Astrocyte (in vitro differentiated cells and primary cell): ENCODE data around the gene RAB11FIP3. TPM values are rescaled to one million over a fixed set of nuclear protein-coding genes. Genes with fewer than 3 reads are reported as not detected.

ENCODE experiments used
- DNase-seq: peaks from one replicate; pipeline ENCODE4 v3.0.0-alpha.2; 2010; ENCODE audit warnings: low read depth
- FAIRE-seq: peaks from 2 replicates; lab custom pipeline; 2011; peaks lifted over from hg19 to GRCh38; lab: Jason Lieb, UNC
- H2AFZ ChIP-seq: 2 replicates; pipeline ENCODE4 v1.6.0; 2012; ENCODE audit warnings: low read depth, low read length, inconsistent platforms
- H3K27ac ChIP-seq: 2 replicates; pipeline ENCODE4 v1.5.1; 2011; ENCODE audit warnings: low read depth, low read length, inconsistent platforms
- H3K27me3 ChIP-seq: 2 replicates; pipeline ENCODE4 v1.6.0; 2011; ENCODE audit warnings: low read length, inconsistent platforms; ENCODE audit not compliant: insufficient read depth
- H3K36me3 ChIP-seq: 2 replicates; pipeline ENCODE4 v1.5.1; 2011; ENCODE audit warnings: low read length, inconsistent platforms; ENCODE audit not compliant: insufficient read depth
- H3K4me1 ChIP-seq: 2 replicates; pipeline ENCODE4 v1.5.1; 2011; ENCODE audit warnings: low read length, inconsistent platforms; ENCODE audit not compliant: insufficient read depth
- H3K4me2 ChIP-seq: 2 replicates; pipeline ENCODE4 v1.6.0; 2012; ENCODE audit warnings: low read length, inconsistent platforms
- H3K4me3 ChIP-seq: 2 replicates; pipeline ENCODE4 v1.5.1; 2011; ENCODE audit warnings: low read depth, mild to moderate bottlenecking, low read length, inconsistent platforms; ENCODE audit not compliant: insufficient read depth
- H3K79me2 ChIP-seq: 2 replicates; pipeline ENCODE4 v1.6.0; 2012; ENCODE audit warnings: mild to moderate bottlenecking, low read length, inconsistent platforms; ENCODE audit not compliant: insufficient read depth
- H3K9ac ChIP-seq: 2 replicates; pipeline ENCODE4 v1.6.0; 2012; ENCODE audit warnings: mild to moderate bottlenecking, low read length, inconsistent platforms
- H3K9me3 ChIP-seq: 2 replicates; pipeline ENCODE4 v1.5.1; 2012; ENCODE audit warnings: low read depth, mild to moderate bottlenecking, low read length, inconsistent platforms; ENCODE audit not compliant: insufficient read depth
- H4K20me1 ChIP-seq: 2 replicates; pipeline ENCODE4 v1.6.0; 2012; ENCODE audit warnings: low read length, inconsistent platforms; ENCODE audit not compliant: insufficient read depth
- H3K27ac Mint-ChIP-seq: one replicate; pipeline ENCODE4 v1.8.0; 2021; ENCODE audit warnings: mild to moderate bottlenecking, mixed read lengths; ENCODE audit not compliant: unreplicated experiment
- H3K27me3 Mint-ChIP-seq: one replicate; pipeline ENCODE4 v1.8.0; 2021; ENCODE audit warnings: low read depth, mixed read lengths; ENCODE audit not compliant: unreplicated experiment
- H3K36me3 Mint-ChIP-seq: one replicate; pipeline ENCODE4 v1.8.0; 2021; ENCODE audit warnings: low read depth, mixed read lengths; ENCODE audit not compliant: unreplicated experiment
- H3K4me1 Mint-ChIP-seq: one replicate; pipeline ENCODE4 v1.8.0; 2021; ENCODE audit warnings: low read depth, mixed read lengths; ENCODE audit not compliant: unreplicated experiment
- H3K4me3 Mint-ChIP-seq: one replicate; pipeline ENCODE4 v1.8.0; 2021; ENCODE audit warnings: mild to moderate bottlenecking, moderate library complexity, mixed read lengths; ENCODE audit not compliant: unreplicated experiment
- H3K9me3 Mint-ChIP-seq: one replicate; pipeline ENCODE4 v1.8.0; 2021; ENCODE audit warnings: mild to moderate bottlenecking, mixed read lengths; ENCODE audit not compliant: unreplicated experiment
- CTCF ChIP-seq: IDR thresholded peaks from 2 replicates; pipeline ENCODE4 v1.5.1; 2011; ENCODE audit warnings: low read depth, mild to moderate bottlenecking, inconsistent platforms, low read length, moderate library complexity; ENCODE audit not compliant: insufficient read depth
- EZH2 ChIP-seq: IDR thresholded peaks from 2 replicates; pipeline ENCODE4 v1.6.1; 2012; ENCODE audit warnings: mild to moderate bottlenecking, low read length, inconsistent platforms; ENCODE audit not compliant: insufficient read depth
- total RNA-seq: library from RNA; stranded (reverse); gene quantifications from 2 replicates; pipeline ENCODE4 v1.2.1, GENCODE V29; 2021

Gene RAB11FIP3
- total RNA-seq, 1 donor from 2014 or later = 21.2 TPM

- H3K4me1 ChIP-seq = no peaks in the 10 kb centered on the region
- H3K4me3 ChIP-seq = no peak overlapping the region
- DNase-seq = no peak
- Mint-ChIP-seq H3K27me3 (no peaks in the 10 kb centered on the region), H3K4me1 (no peaks in the 10 kb centered on the region), H3K4me3 (no peak overlapping the region), H3K9me3 (peaks cover 2% of the 10 kb centered on the region), H3K27ac (no peak overlapping the region), H3K36me3 (peaks cover 12% of the 10 kb centered on the region)
- H3K36me3 ChIP-seq = no peaks in the 10 kb centered on the region
- H2AFZ ChIP-seq = no peak overlapping the region
- no peak for TF ChIP-seq EZH2
- TF ChIP-seq CTCF = no peak
- no peak overlapping the region for H3K27ac ChIP-seq
- H3K4me2 ChIP-seq = no peak overlapping the region
- no peaks in the 10 kb centered on the region for H3K79me2 ChIP-seq
- peaks cover 6% of the 10 kb centered on the region for H4K20me1 ChIP-seq
- H3K9me3 ChIP-seq = no peaks in the 10 kb centered on the region
- no peaks in the 10 kb centered on the region for H3K27me3 ChIP-seq
- H3K9ac ChIP-seq = no peak overlapping the region
- no peak for FAIRE-seq
Observed at GRCh38 chr16:512802-513201, 87.4 kb downstream of the RAB11FIP3 start.

GRCh38 chr16:513950-514349 is 88.5 kb downstream of the RAB11FIP3 start:
- Histone ChIP-seq H3K4me1 (no peaks in the 10 kb centered on the region), H3K9me3 (no peaks in the 10 kb centered on the region), H3K27me3 (no peaks in the 10 kb centered on the region), H2AFZ (no peak overlapping the region), H3K4me3 (no peak overlapping the region), H3K9ac (no peak overlapping the region), H4K20me1 (peaks cover 6% of the 10 kb centered on the region), H3K79me2 (no peaks in the 10 kb centered on the region), H3K4me2 (no peak overlapping the region), H3K27ac (no peak overlapping the region), H3K36me3 (no peaks in the 10 kb centered on the region)
- no peaks in the 10 kb centered on the region for H3K4me1 Mint-ChIP-seq
- no peak overlapping the region for H3K27ac Mint-ChIP-seq
- peaks cover 9% of the 10 kb centered on the region for H3K36me3 Mint-ChIP-seq
- no peak for FAIRE-seq
- TF ChIP-seq CTCF = no peak
- TF ChIP-seq EZH2 = no peak
- no peaks in the 10 kb centered on the region for H3K27me3 Mint-ChIP-seq
- H3K9me3 Mint-ChIP-seq = peaks cover 2% of the 10 kb centered on the region
- DNase-seq = no peak
- no peak overlapping the region for H3K4me3 Mint-ChIP-seq

GRCh38 chr16:515175-515938 is 89.9 kb downstream of the RAB11FIP3 start:
- FAIRE-seq = no peak
- no peaks in the 10 kb centered on the region for H3K4me1 Mint-ChIP-seq
- no peak overlapping the region for H3K4me3 Mint-ChIP-seq
- H3K4me1 ChIP-seq = no peaks in the 10 kb centered on the region
- no peak overlapping the region for H3K27ac Mint-ChIP-seq
- H3K79me2 ChIP-seq = no peaks in the 10 kb centered on the region
- H3K27me3 ChIP-seq = no peaks in the 10 kb centered on the region
- no peaks in the 10 kb centered on the region for H4K20me1 ChIP-seq
- H3K4me3 ChIP-seq = no peak overlapping the region
- TF ChIP-seq CTCF (no peak), EZH2 (no peak)
- H3K27ac ChIP-seq = no peak overlapping the region
- H3K27me3 Mint-ChIP-seq = no peaks in the 10 kb centered on the region
- no peaks in the 10 kb centered on the region for H3K9me3 Mint-ChIP-seq
- no peaks in the 10 kb centered on the region for H3K36me3 ChIP-seq
- peaks cover 7% of the 10 kb centered on the region for H3K36me3 Mint-ChIP-seq
- H3K9me3 ChIP-seq = no peaks in the 10 kb centered on the region
- H3K4me2 ChIP-seq = no peak overlapping the region
- DNase-seq = no peak
- H3K9ac ChIP-seq = no peak overlapping the region
- no peak overlapping the region for H2AFZ ChIP-seq
